SK-N-SH (cell line): Measurements from ENCODE around the gene MCTP1.

Experiments used
- CTCF ChIP-seq: fragments of 200-600 bp; sonication (generic); IDR thresholded peaks from 2 replicates; pipeline ENCODE4 v1.6.1; 2017; ENCODE audit warnings: antibody characterized with exemption, mild to moderate bottlenecking, moderate library complexity
- EP300 ChIP-seq, 2 experiments: IDR thresholded peaks; 2 replicates each; pipeline versions ENCODE4 v1.4.0 to v1.6.1; 2012; ENCODE audit warnings: borderline replicate concordance in 1 of 2, low read depth in 1 of 2, low read length in 1 of 2
- JUND ChIP-seq: IDR thresholded peaks from 2 replicates; pipeline ENCODE4 v1.4.0; 2012
- MAX ChIP-seq: IDR thresholded peaks from 2 replicates; pipeline ENCODE4 v1.4.0; 2012; ENCODE audit warnings: low read depth
- NRF1 ChIP-seq: IDR thresholded peaks from 2 replicates; pipeline ENCODE4 v1.6.1; 2012; ENCODE audit warnings: low read depth, mild to moderate bottlenecking, low read length
- POLR2AphosphoS5 ChIP-seq: IDR thresholded peaks from 2 replicates; pipeline ENCODE4 v1.6.1; 2012; ENCODE audit warnings: low read depth, low read length
- RAD21 ChIP-seq: IDR thresholded peaks from 2 replicates; pipeline ENCODE4 v1.6.1; 2012; ENCODE audit warnings: mild to moderate bottlenecking, low read length
- RCOR1 ChIP-seq: fragments of 150-350 bp; IDR thresholded peaks from 2 replicates; pipeline ENCODE4 v1.6.1; 2017; ENCODE audit warnings: antibody characterized with exemption, low read length
- REST ChIP-seq: IDR thresholded peaks from 2 replicates; pipeline ENCODE4 v1.6.1; 2012; ENCODE audit warnings: mild to moderate bottlenecking, low read depth, low read length, moderate library complexity
- TAF1 ChIP-seq: IDR thresholded peaks from 2 replicates; pipeline ENCODE4 v1.6.1; 2012; ENCODE audit warnings: low read depth, mild to moderate bottlenecking, low read length, moderate library complexity, borderline replicate concordance
- TCF12 ChIP-seq: IDR thresholded peaks from 2 replicates; pipeline ENCODE4 v1.4.0; 2012

GRCh38 chr5:94820488-94820887, 464.4 kb downstream of the MCTP1 start:
- TF ChIP-seq TAF1 (no peak), POLR2AphosphoS5 (no peak), NRF1 (no peak), RCOR1 (no peak), CTCF (no peak), JUND (no peak), RAD21 (no peak), EP300 (IDR thresholded peaks at IDR 0.05; ENCODE audit: borderline replicate concordance in 1 of 2, low read depth in 1 of 2, low read length in 1 of 2) (no peak), REST (no peak), TCF12 (no peak), MAX (no peak)
